Mesothelial cell of epicardium (in vitro differentiated cells): ENCODE data around the gene DNAJB14. TPM values are rescaled to one million over a fixed set of nuclear protein-coding genes. Genes with fewer than 3 reads are reported as not detected.
A peak's percentile ranks its signal among the peaks of the same experiment; 100 is the strongest.
"Not testable (repeated sequence)": the region's sequence is repeated elsewhere in the genome, so short reads cannot be mapped to it uniquely, and the experiment has no call there.

ENCODE experiments used
- DNase-seq, 2 experiments: peaks; one replicate each; pipeline ENCODE4 v3.0.0; 2021; ENCODE audit warnings: low spot score in 2 of 2; ENCODE audit not compliant: unreplicated experiment in 2 of 2
- H3K27ac Mint-ChIP-seq: 2 replicates; pipeline ENCODE4 v1.8.0; 2021; ENCODE audit warnings: mixed read lengths
- H3K27me3 Mint-ChIP-seq: 2 replicates; pipeline ENCODE4 v1.8.0; 2021; ENCODE audit warnings: low read depth, mixed read lengths
- H3K36me3 Mint-ChIP-seq: 2 replicates; pipeline ENCODE4 v1.8.0; 2021; ENCODE audit warnings: mixed read lengths
- H3K4me1 Mint-ChIP-seq: 2 replicates; pipeline ENCODE4 v1.8.0; 2021; ENCODE audit warnings: mixed read lengths
- H3K4me3 Mint-ChIP-seq: 2 replicates; pipeline ENCODE4 v1.8.0; 2021; ENCODE audit warnings: mild to moderate bottlenecking, moderate library complexity, mixed read lengths
- H3K9me3 Mint-ChIP-seq: 2 replicates; pipeline ENCODE4 v1.8.0; 2021; ENCODE audit warnings: mixed read lengths
- CTCF ChIP-seq: fragments of 200-600 bp; sonication (generic); IDR thresholded peaks from one replicate; pipeline ENCODE4 v1.5.0; 2021; ENCODE audit warnings: antibody characterized with exemption; ENCODE audit not compliant: unreplicated experiment
- total RNA-seq: library from RNA; stranded (reverse); gene quantifications from 3 replicates; pipeline ENCODE4 v1.2.1, GENCODE V29; 2021

Gene DNAJB14
- total RNA-seq, 1 donor from 2014 or later, result 55.9 TPM

GRCh38 chr4:99965173-99965572 lies 18.8 kb upstream of the DNAJB14 start:
- DNase-seq, result no peak
- TF ChIP-seq CTCF, result no peak
- H3K4me3 Mint-ChIP-seq, result no peak overlapping the region
- no peaks in the 10 kb centered on the region for H3K36me3 Mint-ChIP-seq
- H3K27me3 Mint-ChIP-seq, result no peaks in the 10 kb centered on the region
- H3K4me1 Mint-ChIP-seq, result peaks cover 11% of the 10 kb centered on the region
- no peaks in the 10 kb centered on the region for H3K9me3 Mint-ChIP-seq
- H3K27ac Mint-ChIP-seq, result no peak overlapping the region

GRCh38 chr4:99961711-99962110 lies 15.3 kb upstream of the DNAJB14 start:
- DNase-seq, result no peak
- TF ChIP-seq CTCF, result no peak
- no peak overlapping the region for H3K4me3 Mint-ChIP-seq

GRCh38 chr4:99960648-99961047 lies 14.2 kb upstream of the DNAJB14 start:
- peaks cover 14% of the 10 kb centered on the region for H3K9me3 Mint-ChIP-seq
- no peaks in the 10 kb centered on the region for H3K4me1 Mint-ChIP-seq
- no peak for TF ChIP-seq CTCF
- no peak overlapping the region for H3K27ac Mint-ChIP-seq
- H3K36me3 Mint-ChIP-seq, result peaks cover 2% of the 10 kb centered on the region
- H3K27me3 Mint-ChIP-seq, result no peaks in the 10 kb centered on the region
- no peak for DNase-seq
- H3K4me3 Mint-ChIP-seq, result no peak overlapping the region

More at GRCh38 chr4:99961711-99962110, 15.3 kb upstream of the DNAJB14 start:
- H3K27me3 Mint-ChIP-seq, result no peaks in the 10 kb centered on the region
- H3K9me3 Mint-ChIP-seq, result peaks cover 7% of the 10 kb centered on the region
- H3K4me1 Mint-ChIP-seq, result no peaks in the 10 kb centered on the region
- H3K36me3 Mint-ChIP-seq, result peaks cover 2% of the 10 kb centered on the region
- H3K27ac Mint-ChIP-seq, result no peak overlapping the region

- H3K4me3 Mint-ChIP-seq, H3K36me3 Mint-ChIP-seq, DNase-seq, H3K4me1 Mint-ChIP-seq, H3K27ac Mint-ChIP-seq, H3K27me3 Mint-ChIP-seq: not testable (repeated sequence)
- H3K9me3 Mint-ChIP-seq, result peaks cover 14% of the 10 kb centered on the region
Measured at GRCh38 chr4:99958207-99958606, 11.8 kb upstream of the DNAJB14 start.

- no peak overlapping the region for H3K27ac Mint-ChIP-seq
- peaks cover 7% of the 10 kb centered on the region for H3K4me1 Mint-ChIP-seq
- peaks cover 2% of the 10 kb centered on the region for H3K9me3 Mint-ChIP-seq
- H3K36me3 Mint-ChIP-seq, result no peaks in the 10 kb centered on the region
- H3K27me3 Mint-ChIP-seq, result no peaks in the 10 kb centered on the region
- no peak overlapping the region for H3K4me3 Mint-ChIP-seq
- DNase-seq, result no peak
- TF ChIP-seq CTCF, result no peak
Measured at GRCh38 chr4:99950913-99951254, 4.5 kb upstream of the DNAJB14 start.

- peaks cover 13% of the 10 kb centered on the region for H3K4me1 Mint-ChIP-seq
- no peak within 1 kb of the TSS for H3K4me3 Mint-ChIP-seq
- H3K27ac Mint-ChIP-seq, result no peak within 1 kb of the TSS
- H3K27me3 Mint-ChIP-seq, result no peaks in the 10 kb centered on the region
- no peak for TF ChIP-seq CTCF
- no peaks in the 10 kb centered on the region for H3K9me3 Mint-ChIP-seq
- H3K36me3 Mint-ChIP-seq, result no peaks in the 10 kb centered on the region
- peak; percentile 96 to 97 for DNase-seq
Measured at GRCh38 chr4:99949999-99950912, 3.8 kb upstream of the DNAJB14 start, which contains the start of gene H2AZ1. H2AZ1 (minus strand) TSS chr4:99950275; CDS start chr4:99950170, 105 bp downstream.
